ENCODE results near the gene OR2AT4.

OR2AT4 gene

GRCh38 chr11:75072582-75072981 lies 24.1 kb downstream of the OR2AT4 start:
- Histone ChIP-seq H4K20me1 (ENCODE audit: insufficient read depth, low read length, poor library complexity, severe bottlenecking) (no peaks in the 10 kb centered on the region), H3K4me1 (ENCODE audit: insufficient read depth, low read length, poor library complexity, severe bottlenecking) (no peaks in the 10 kb centered on the region), H3K79me2 (ENCODE audit: insufficient read depth, low read length) (no peaks in the 10 kb centered on the region), H3K27me3 (ENCODE audit: insufficient read depth, low read length, poor library complexity, severe bottlenecking) (no peaks in the 10 kb centered on the region), H3K9me2 (replicated peaks; ENCODE audit: low read depth, low read length) (no peaks in the 10 kb centered on the region), H3K4me3 (ENCODE audit: low read length, poor library complexity, severe bottlenecking) (no peak overlapping the region), H3K9me3 (ENCODE audit: insufficient read depth, low read depth, low read length) (no peaks in the 10 kb centered on the region), H3F3A (ENCODE audit: low read depth) (no peaks in the 10 kb centered on the region), H2AFZ (ENCODE audit: low read length) (no peak overlapping the region), H3K4me2 (ENCODE audit: low read depth, low read length, poor library complexity, severe bottlenecking) (no peak overlapping the region), H3K36me3 (ENCODE audit: insufficient read depth, low read length) (no peaks in the 10 kb centered on the region), H3K9ac (ENCODE audit: low read depth, low read length, poor library complexity, severe bottlenecking) (no peak overlapping the region)
- TF ChIP-seq EZH2phosphoT487 (IDR thresholded peaks at IDR 0.05; ENCODE audit: borderline replicate concordance) (no peak), CTCF (conservative IDR thresholded peaks at IDR 0.05; ENCODE audit: low read length) (no peak)

GRCh38 chr11:75069473-75069872 lies 27.2 kb downstream of the OR2AT4 start:
- TF ChIP-seq CTCF (conservative IDR thresholded peaks at IDR 0.05; ENCODE audit: low read length) (no peak), EZH2phosphoT487 (IDR thresholded peaks at IDR 0.05; ENCODE audit: borderline replicate concordance) (no peak)
- H3K9me2 ChIP-seq (replicated peaks; ENCODE audit: low read depth, low read length): no peaks in the 10 kb centered on the region
- H3K4me3 ChIP-seq (ENCODE audit: low read length, poor library complexity, severe bottlenecking): no peak overlapping the region
- no peaks in the 10 kb centered on the region for H3K4me1 ChIP-seq (ENCODE audit: insufficient read depth, low read length, poor library complexity, severe bottlenecking)
- H3K79me2 ChIP-seq (ENCODE audit: insufficient read depth, low read length): no peaks in the 10 kb centered on the region
- H3K9me3 ChIP-seq (ENCODE audit: insufficient read depth, low read depth, low read length): no peaks in the 10 kb centered on the region
- H3K27me3 ChIP-seq (ENCODE audit: insufficient read depth, low read length, poor library complexity, severe bottlenecking): peaks cover 10% of the 10 kb centered on the region
- H3K9ac ChIP-seq (ENCODE audit: low read depth, low read length, poor library complexity, severe bottlenecking): no peak overlapping the region
- H3K4me2 ChIP-seq (ENCODE audit: low read depth, low read length, poor library complexity, severe bottlenecking): no peak overlapping the region
- no peaks in the 10 kb centered on the region for H3K36me3 ChIP-seq (ENCODE audit: insufficient read depth, low read length)
- no peaks in the 10 kb centered on the region for H4K20me1 ChIP-seq (ENCODE audit: insufficient read depth, low read length, poor library complexity, severe bottlenecking)
- no peak overlapping the region for H2AFZ ChIP-seq (ENCODE audit: low read length)
- no peaks in the 10 kb centered on the region for H3F3A ChIP-seq (ENCODE audit: low read depth)

GRCh38 chr11:75068993-75069392 lies 27.7 kb downstream of the OR2AT4 start:
- H3K9me3 ChIP-seq (ENCODE audit: insufficient read depth, low read depth, low read length): no peaks in the 10 kb centered on the region

More at GRCh38 chr11:75068993-75069392, 27.7 kb downstream of the OR2AT4 start:
- TF ChIP-seq EZH2phosphoT487 (IDR thresholded peaks at IDR 0.05; ENCODE audit: borderline replicate concordance): no peak
- TF ChIP-seq CTCF (conservative IDR thresholded peaks at IDR 0.05; ENCODE audit: low read length): no peak
- no peak overlapping the region for H3K4me2 ChIP-seq (ENCODE audit: low read depth, low read length, poor library complexity, severe bottlenecking)
- H2AFZ ChIP-seq (ENCODE audit: low read length): no peak overlapping the region
- no peaks in the 10 kb centered on the region for H3K79me2 ChIP-seq (ENCODE audit: insufficient read depth, low read length)
- H3K36me3 ChIP-seq (ENCODE audit: insufficient read depth, low read length): no peaks in the 10 kb centered on the region
- H3K9ac ChIP-seq (ENCODE audit: low read depth, low read length, poor library complexity, severe bottlenecking): no peak overlapping the region
- no peaks in the 10 kb centered on the region for H3K9me2 ChIP-seq (replicated peaks; ENCODE audit: low read depth, low read length)
- H4K20me1 ChIP-seq (ENCODE audit: insufficient read depth, low read length, poor library complexity, severe bottlenecking): no peaks in the 10 kb centered on the region
- no peak overlapping the region for H3K4me3 ChIP-seq (ENCODE audit: low read length, poor library complexity, severe bottlenecking)
- no peaks in the 10 kb centered on the region for H3K4me1 ChIP-seq (ENCODE audit: insufficient read depth, low read length, poor library complexity, severe bottlenecking)
- H3F3A ChIP-seq (ENCODE audit: low read depth): no peaks in the 10 kb centered on the region
- peaks cover 10% of the 10 kb centered on the region for H3K27me3 ChIP-seq (ENCODE audit: insufficient read depth, low read length, poor library complexity, severe bottlenecking)

Data from Loucy (cell line).